ENCODE results near the gene SEMA5B. TPM values are rescaled to one million over a fixed set of nuclear protein-coding genes. Genes with fewer than 3 reads are reported as not detected.
A peak's percentile ranks its signal among the peaks of the same experiment; 100 is the strongest.

SEMA5B gene
- total and polyA plus RNA-seq, 9 of the 15 experiments (the other 6 are each of a cell fraction or from before 2014, with no cell fraction given) = not detected

GRCh38 chr3:122927726-122928125, 99.8 kb downstream of the SEMA5B start (continued):
- no peak for TF ChIP-seq BRF2 (IDR thresholded peaks at IDR 0.05; ENCODE audit: borderline replicate concordance, insufficient read depth, insufficient read length)
- TF ChIP-seq ERF (CRISPR knock-in tag; IDR thresholded peaks at IDR 0.05) = no peak
- TF ChIP-seq ZFP91 (CRISPR knock-in tag; IDR thresholded peaks at IDR 0.05) = no peak
- no peak for TF ChIP-seq CCNT2 (IDR thresholded peaks at IDR 0.05; ENCODE audit: borderline replicate concordance, extremely low read depth, insufficient read length, low read depth, low read length)

- CTCF ChIA-PET (ENCODE audit: low intra/inter-chr PET ratio) = no interaction called here
- no peak for FAIRE-seq
- Histone ChIP-seq H3K9me3 (replicated peaks; ENCODE audit: control insufficient read depth, insufficient read depth, low read depth, low read length) (no peaks in the 10 kb centered on the region), H2AFZ (ENCODE audit: low read depth, low read length) (no peak overlapping the region), H4K20me1 (replicated peaks; ENCODE audit: control insufficient read depth, insufficient read depth, low read length) (no peaks in the 10 kb centered on the region), H3K36me3 (ENCODE audit: control insufficient read depth, insufficient read depth, low read length) (no peaks in the 10 kb centered on the region), H3K27ac (ENCODE audit: extremely low read depth, low read depth, low read length) (no peak overlapping the region), H3K79me2 (ENCODE audit: control insufficient read depth, insufficient read depth, low read length) (no peaks in the 10 kb centered on the region), H3K27me3 (ENCODE audit: control insufficient read depth in 2 of 2, insufficient read depth in 2 of 2, low read length in 2 of 2) (peaks cover 16 to 71% of the 10 kb centered on the region in 2 experiments; a peak in 4 of 5 replicates), H3K9ac (ENCODE audit: insufficient read depth in 1 of 2, low read depth in 2 of 2, low read length in 2 of 2) (no peak overlapping the region), H3K4me2 (ENCODE audit: insufficient read depth, low read length) (no peak overlapping the region), H3K9me1 (ENCODE audit: control insufficient read depth, insufficient read depth, low read length) (no peaks in the 10 kb centered on the region), H3K4me1 (replicated peaks in 1 of 2; ENCODE audit: control insufficient read depth in 2 of 2, insufficient read depth in 2 of 2, low read length in 2 of 2) (peaks cover 0 to 6% of the 10 kb centered on the region in 2 experiments; a peak in 2 of 5 replicates), H3K4me3 (no peak overlapping the region)
- 0% methylated on average over 3 of the region's 3 CpGs for WGBS (ENCODE audit: insufficient coverage, low coverage, missing lambda C conversion rate)
- BruUV-seq (replicated peaks) = no TSS peak
- in situ Hi-C loops (cut with MboI) = no loop called here
- TF ChIP-seq ZFP36 (IDR thresholded peaks at IDR 0.05; ENCODE audit: low read depth, low read length, partially characterized antibody) (peak; percentile 83), RBM25 (IDR thresholded peaks at IDR 0.05; ENCODE audit: low read depth, low read length, severe bottlenecking) (peak; percentile 96), ELK3 (CRISPR knock-in tag; IDR thresholded peaks at IDR 0.05) (no peak), ADNP (tag; IDR thresholded peaks at IDR 0.05) (peak; percentile 32; the same call in 1 of the 2 replicates), TBL1XR1 (IDR thresholded peaks at IDR 0.05; ENCODE audit: low read length in 2 of 2) (no peak), BCOR (IDR thresholded peaks at IDR 0.05) (peak; percentile 54; the same call in 1 of the 2 replicates), ZBTB12 (CRISPR knock-in tag; IDR thresholded peaks at IDR 0.05) (no peak), EZH2 (IDR thresholded peaks at IDR 0.05; ENCODE audit: borderline replicate concordance, low read depth, low read length) (no peak)
- no peak for DNase-seq (ENCODE audit: extremely low read depth in 1 of 4, low spot score in 3 of 4)
- POLR2A ChIA-PET = no interaction called here
- no peak for ATAC-seq
- intact Hi-C loops (cut with micrococcal nuclease) = loop anchor here (10.0 kb wide), 1 partner anchor 172 kb away; no protein-coding TSS in a partner anchor
Measured at GRCh38 chr3:122926811-122927210, 100.8 kb downstream of the SEMA5B start.

All from K562 (cell line).